Measurements from ENCODE around the gene CXCL13. TPM values are rescaled to one million over a fixed set of nuclear protein-coding genes. Genes with fewer than 3 reads are reported as not detected.

The CXCL13 gene
- total RNA-seq, 1 experiment from 2014 or later = not detected

DNA sequence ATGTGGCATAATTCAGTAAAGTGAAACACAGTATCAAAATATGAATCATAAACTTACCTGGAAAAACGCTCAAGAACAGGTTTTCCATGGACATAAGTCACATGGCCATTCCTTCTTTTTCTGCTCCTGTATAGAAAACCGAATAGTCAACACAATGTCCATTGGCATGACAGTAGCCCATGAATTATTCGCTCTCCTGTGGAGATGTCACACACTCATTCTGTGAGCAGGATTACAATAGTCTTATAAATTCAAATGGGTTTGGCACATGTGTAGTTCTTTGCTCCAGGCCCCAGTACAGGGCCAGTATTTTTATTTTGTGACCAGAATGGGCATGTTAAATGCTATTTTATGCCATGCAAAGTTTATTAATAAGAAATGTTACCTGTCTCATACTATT lies 15.1 kb upstream of the CXCL13 start:
- no peak for DNase-seq (ENCODE audit: low read depth in 1 of 2, low spot score in 2 of 2)
- H3K36me3 ChIP-seq = no peaks in the 10 kb centered on the region
- H3K4me1 ChIP-seq (replicated peaks) = peaks cover 6% of the 10 kb centered on the region; the same call in 1 of the 2 replicates
- H3K27me3 ChIP-seq (replicated peaks) = no peaks in the 10 kb centered on the region
- no peaks in the 10 kb centered on the region for H3K9me3 ChIP-seq (replicated peaks)
- H3K4me3 ChIP-seq = no peak overlapping the region
- no peak overlapping the region for H3K27ac ChIP-seq

DNA sequence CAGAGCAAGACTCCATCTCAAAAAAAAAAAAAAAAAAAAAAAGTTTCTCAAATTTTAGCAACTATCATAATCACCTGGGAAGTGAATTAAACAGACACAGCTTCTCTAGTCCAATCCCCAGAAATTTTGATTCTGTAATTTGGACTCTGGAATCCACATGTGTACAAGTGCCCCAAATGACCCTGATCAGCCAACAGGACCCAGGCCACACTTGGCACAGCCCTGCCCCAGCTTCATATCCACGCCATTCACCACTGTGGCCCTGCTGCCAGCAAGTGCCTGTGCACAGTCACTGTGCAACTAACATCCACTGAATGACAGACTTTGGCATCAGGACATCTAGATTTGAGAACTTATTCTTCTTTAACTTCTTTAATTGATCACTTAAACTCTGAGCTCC lies 14.1 kb upstream of the CXCL13 start:
- H3K27ac ChIP-seq = no peak overlapping the region
- H3K9me3 ChIP-seq (replicated peaks) = no peaks in the 10 kb centered on the region
- H3K4me1 ChIP-seq (replicated peaks) = peaks cover 4% of the 10 kb centered on the region; the same call in 1 of the 2 replicates
- 0 out of 2 replicates have a peak, but pooled peaks cover 3% of the 10 kb centered on the region for H3K27me3 ChIP-seq (replicated peaks)
- no peak overlapping the region for H3K4me3 ChIP-seq
- H3K36me3 ChIP-seq = no peaks in the 10 kb centered on the region
- no peak for DNase-seq (ENCODE audit: low read depth in 1 of 2, low spot score in 2 of 2)

DNA sequence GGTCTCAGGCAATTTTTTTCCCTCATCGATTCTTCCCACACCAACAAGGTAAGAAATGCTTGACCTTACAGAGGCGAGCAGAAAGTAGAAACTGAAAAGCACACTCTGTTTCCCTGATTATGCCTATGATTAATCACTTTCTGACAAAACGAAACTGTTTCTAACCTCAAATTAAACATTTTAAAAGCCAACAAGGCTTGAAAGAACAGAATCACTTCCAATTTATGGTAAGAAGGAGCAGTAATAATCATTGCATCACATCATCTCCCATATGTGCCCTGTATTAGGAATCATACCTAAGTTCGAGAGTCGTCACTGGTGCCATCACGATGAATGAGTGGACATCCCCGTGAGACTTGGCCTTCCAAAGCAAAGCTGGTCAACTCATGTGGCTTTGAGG lies 12.5 kb upstream of the CXCL13 start:
- no peaks in the 10 kb centered on the region for H3K9me3 ChIP-seq (replicated peaks)
- no peaks in the 10 kb centered on the region for H3K4me1 ChIP-seq (replicated peaks)
- H3K36me3 ChIP-seq = no peaks in the 10 kb centered on the region
- no peak for DNase-seq (ENCODE audit: low read depth in 1 of 2, low spot score in 2 of 2)
- no peak overlapping the region for H3K27ac ChIP-seq
- no peak overlapping the region for H3K4me3 ChIP-seq
- H3K27me3 ChIP-seq (replicated peaks) = 0 out of 2 replicates have a peak, but pooled peaks cover 3% of the 10 kb centered on the region

DNA sequence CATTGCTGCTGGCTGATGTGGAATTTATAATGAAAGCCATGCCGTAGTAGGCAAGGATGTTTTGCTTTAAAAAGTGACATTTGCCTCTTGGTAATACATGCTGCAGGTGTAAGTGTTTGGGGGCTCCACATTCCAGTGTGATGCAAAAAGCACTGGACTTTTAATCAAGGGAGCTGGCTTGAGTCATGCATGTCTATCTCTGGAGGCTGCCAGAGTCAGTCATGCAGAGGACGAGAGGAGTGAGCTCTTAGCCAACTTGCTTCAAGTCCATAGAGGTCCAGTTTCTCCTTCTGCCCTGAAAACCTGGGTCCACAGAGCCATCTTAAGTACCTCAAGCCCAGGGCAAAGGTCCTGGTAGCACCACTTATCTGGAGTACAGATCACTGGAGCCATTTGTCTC lies 11.6 kb upstream of the CXCL13 start:
- H3K4me3 ChIP-seq = no peak overlapping the region
- DNase-seq (ENCODE audit: low read depth in 1 of 2, low spot score in 2 of 2) = no peak
- H3K4me1 ChIP-seq (replicated peaks) = no peaks in the 10 kb centered on the region
- H3K36me3 ChIP-seq = no peaks in the 10 kb centered on the region
- H3K27me3 ChIP-seq (replicated peaks) = 0 out of 2 replicates have a peak, but pooled peaks cover 3% of the 10 kb centered on the region
- H3K27ac ChIP-seq = no peak overlapping the region
- no peaks in the 10 kb centered on the region for H3K9me3 ChIP-seq (replicated peaks)

DNA sequence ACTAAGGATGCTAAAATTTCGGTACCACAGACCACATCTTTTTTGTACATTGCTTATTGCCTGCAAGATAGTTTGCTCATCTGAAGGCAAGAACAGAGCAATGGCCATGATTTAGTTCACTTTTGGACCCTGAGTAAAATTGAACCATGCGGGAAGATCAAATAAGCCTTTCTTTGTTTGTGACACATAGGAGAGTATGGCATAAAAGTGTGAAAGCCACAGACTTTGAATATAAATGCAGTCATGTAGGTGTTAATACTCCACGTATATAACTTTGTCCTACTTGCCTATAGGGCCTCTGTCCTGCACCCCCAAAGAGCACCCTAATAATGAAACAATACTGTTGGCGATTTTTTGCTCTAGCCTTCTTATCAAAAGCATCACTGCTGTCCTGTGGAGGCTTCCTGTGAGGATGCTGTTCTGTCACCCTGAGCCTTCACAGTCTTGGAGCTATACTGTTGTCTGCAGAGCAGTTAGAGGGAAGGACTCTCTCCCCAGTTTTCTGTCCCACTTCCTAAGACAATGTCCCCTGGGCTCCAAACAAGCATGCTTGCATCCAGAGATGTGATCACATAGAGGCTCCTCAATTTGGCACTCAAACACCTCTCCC lies 10.2 kb upstream of the CXCL13 start:
- H3K9me3 ChIP-seq (replicated peaks) = no peaks in the 10 kb centered on the region
- H3K36me3 ChIP-seq = no peaks in the 10 kb centered on the region
- H3K27ac ChIP-seq = no peak overlapping the region
- H3K27me3 ChIP-seq (replicated peaks) = 0 out of 2 replicates have a peak, but pooled peaks cover 10% of the 10 kb centered on the region
- DNase-seq (ENCODE audit: low read depth in 1 of 2, low spot score in 2 of 2) = no peak
- no peaks in the 10 kb centered on the region for H3K4me1 ChIP-seq (replicated peaks)
- H3K4me3 ChIP-seq = no peak overlapping the region

DNA sequence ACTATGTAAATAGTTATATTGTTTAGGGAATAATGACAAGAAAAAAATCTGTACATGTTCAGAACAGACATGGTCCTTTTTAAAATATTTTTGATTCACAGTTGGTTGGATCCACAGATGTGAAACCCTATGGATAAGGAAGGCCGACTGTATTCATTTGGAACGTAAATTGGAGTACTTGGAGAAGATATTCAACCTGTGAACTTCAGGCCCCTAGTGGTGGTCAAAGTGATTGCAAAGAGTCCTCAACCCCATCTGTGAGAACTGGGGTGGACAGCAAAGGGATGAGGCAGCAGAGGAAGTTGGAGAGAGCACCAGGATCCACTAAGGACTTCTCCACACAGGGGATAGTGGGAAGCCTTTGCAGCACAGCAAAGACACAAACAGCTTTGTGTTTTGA lies 6.2 kb upstream of the CXCL13 start:
- peak; percentile 22 to 46 for DNase-seq (ENCODE audit: low read depth in 1 of 2, low spot score in 2 of 2)
- H3K27ac ChIP-seq = no peak overlapping the region
- H3K36me3 ChIP-seq = no peaks in the 10 kb centered on the region
- no peaks in the 10 kb centered on the region for H3K9me3 ChIP-seq (replicated peaks)
- H3K4me3 ChIP-seq = no peak overlapping the region
- peaks cover 28% of the 10 kb centered on the region for H3K27me3 ChIP-seq (replicated peaks)
- no peaks in the 10 kb centered on the region for H3K4me1 ChIP-seq (replicated peaks)

DNA sequence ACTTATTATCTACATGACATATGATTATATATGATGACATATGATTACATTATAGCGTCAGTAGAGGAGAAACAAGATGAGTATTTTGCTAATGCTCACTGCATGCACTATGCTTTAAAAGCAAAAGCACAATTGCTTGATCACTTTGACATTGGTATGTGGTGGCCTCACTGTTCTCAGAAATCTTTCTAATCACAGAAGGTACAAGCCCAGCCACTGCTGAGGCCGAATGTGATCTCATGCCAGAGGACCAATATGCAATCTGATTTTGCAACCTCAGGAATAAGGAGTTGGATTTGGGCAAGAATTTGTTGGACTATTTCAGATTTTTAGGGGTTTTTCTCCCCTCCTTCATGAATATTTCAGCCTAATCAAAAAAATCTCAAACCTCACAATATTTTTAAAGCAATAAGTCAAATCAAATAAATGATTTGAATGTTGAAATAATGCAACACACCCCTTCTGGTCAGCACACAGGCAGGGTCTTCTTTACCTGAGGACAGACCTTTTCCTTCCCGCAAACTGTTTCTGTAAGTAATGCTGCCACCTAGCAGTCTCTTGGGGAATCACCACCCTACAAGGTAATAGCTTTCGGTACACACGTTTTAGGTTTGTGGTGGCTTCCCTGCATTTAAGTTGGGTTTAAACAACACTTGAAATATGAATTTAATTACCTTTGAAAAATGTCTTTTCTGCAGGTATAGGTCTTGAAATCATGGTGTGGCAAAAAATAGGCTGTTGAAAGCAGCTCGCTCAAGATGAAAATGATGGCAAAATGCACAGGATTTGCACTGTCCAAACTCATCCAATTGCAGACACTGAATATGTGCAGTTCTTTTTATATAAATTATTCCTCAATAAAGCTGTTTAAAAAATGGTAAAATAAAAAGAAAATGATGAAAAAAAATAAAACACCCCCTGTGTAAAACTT lies 4.8 kb upstream of the CXCL13 start:
- DNase-seq (ENCODE audit: low read depth in 1 of 2, low spot score in 2 of 2) = peak in 1 of 2 experiments; percentile 33
- Histone ChIP-seq H3K36me3 (no peaks in the 10 kb centered on the region), H3K27ac (no peak overlapping the region), H3K4me1 (replicated peaks) (no peaks in the 10 kb centered on the region), H3K27me3 (replicated peaks) (peaks cover 29% of the 10 kb centered on the region), H3K9me3 (replicated peaks) (no peaks in the 10 kb centered on the region), H3K4me3 (no peak overlapping the region)

DNA sequence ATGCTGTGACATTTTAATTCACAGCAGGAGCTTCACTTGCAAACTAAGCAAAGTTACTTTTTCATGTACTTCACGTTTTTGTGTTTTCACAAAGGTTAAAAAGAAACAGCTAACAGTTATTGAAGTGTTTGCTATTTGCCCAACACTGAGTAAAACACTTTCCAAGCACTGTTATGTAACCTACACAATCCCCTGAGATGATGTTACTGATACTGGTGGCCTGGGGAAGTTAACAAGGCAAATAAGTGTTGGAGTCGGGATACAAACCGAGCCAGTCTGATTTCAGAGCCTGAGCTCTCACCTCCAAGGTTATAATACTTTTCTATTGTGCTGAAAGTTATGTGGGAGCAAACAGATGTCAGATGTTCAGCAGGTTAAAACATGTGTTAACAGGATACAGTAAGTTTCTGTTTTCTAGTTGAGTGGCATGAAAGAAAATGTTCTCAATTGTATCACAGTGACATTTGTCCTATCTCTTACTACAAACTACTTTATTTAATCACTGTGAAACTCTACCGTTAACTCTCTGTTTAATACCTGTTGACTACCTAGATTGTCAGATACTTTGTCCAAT lies 3.9 kb upstream of the CXCL13 start:
- H3K9me3 ChIP-seq (replicated peaks) = no peaks in the 10 kb centered on the region
- no peaks in the 10 kb centered on the region for H3K4me1 ChIP-seq (replicated peaks)
- peaks cover 33% of the 10 kb centered on the region for H3K27me3 ChIP-seq (replicated peaks)
- no peak overlapping the region for H3K27ac ChIP-seq
- DNase-seq (ENCODE audit: low read depth in 1 of 2, low spot score in 2 of 2) = no peak
- no peaks in the 10 kb centered on the region for H3K36me3 ChIP-seq
- H3K4me3 ChIP-seq = no peak overlapping the region

DNA sequence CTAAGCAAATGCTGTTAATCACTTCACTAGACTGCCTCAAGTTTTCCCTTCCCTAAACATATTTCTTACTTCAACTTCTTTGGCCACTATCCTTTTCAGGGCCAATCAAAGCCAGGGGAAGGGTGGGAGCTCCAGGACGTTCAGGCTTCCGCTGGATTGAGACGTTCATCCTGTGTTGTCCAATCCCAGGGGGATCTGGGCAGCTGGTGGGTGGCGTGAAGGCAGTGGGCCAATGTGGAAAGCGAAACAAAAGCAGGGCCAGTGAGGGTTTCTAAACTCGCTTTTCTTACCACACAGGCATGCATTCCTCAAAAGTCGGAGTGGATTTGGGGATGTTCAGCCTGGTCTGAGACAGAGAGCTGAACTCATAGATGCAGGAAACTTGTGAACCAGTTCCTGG lies 7.6 kb downstream of the CXCL13 start:
- H3K27me3 ChIP-seq (replicated peaks) = peaks cover 2% of the 10 kb centered on the region; the same call in 1 of the 2 replicates
- no peaks in the 10 kb centered on the region for H3K9me3 ChIP-seq (replicated peaks)
- H3K4me3 ChIP-seq = no peak overlapping the region
- no peaks in the 10 kb centered on the region for H3K36me3 ChIP-seq
- no peak for DNase-seq (ENCODE audit: low read depth in 1 of 2, low spot score in 2 of 2)
- H3K4me1 ChIP-seq (replicated peaks) = no peaks in the 10 kb centered on the region
- H3K27ac ChIP-seq = no peak overlapping the region

DNA sequence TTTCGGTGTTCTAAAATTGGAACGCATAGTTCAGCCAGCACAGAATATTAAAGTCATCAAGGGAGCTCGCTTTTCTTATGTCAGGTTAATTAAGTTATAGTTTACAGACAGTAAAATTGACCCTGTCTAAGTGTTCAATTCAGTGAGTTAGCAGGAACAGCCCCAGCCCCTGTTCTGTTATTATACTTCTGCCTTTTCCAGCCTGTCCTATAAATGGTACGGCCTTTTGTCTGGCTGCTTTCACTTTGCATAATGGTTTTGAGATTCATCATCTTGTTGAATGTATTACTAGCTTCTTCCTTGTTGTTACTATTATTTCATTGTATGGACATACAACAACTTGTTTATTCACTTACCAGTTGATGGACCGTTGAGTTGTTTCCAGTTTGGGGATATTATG lies 9.5 kb downstream of the CXCL13 start:
- no peak overlapping the region for H3K4me3 ChIP-seq
- H3K9me3 ChIP-seq (replicated peaks) = no peaks in the 10 kb centered on the region
- no peak for DNase-seq (ENCODE audit: low read depth in 1 of 2, low spot score in 2 of 2)
- H3K27me3 ChIP-seq (replicated peaks) = peaks cover 2% of the 10 kb centered on the region; the same call in 1 of the 2 replicates
- H3K27ac ChIP-seq = no peak overlapping the region
- no peaks in the 10 kb centered on the region for H3K36me3 ChIP-seq
- no peaks in the 10 kb centered on the region for H3K4me1 ChIP-seq (replicated peaks)

DNA sequence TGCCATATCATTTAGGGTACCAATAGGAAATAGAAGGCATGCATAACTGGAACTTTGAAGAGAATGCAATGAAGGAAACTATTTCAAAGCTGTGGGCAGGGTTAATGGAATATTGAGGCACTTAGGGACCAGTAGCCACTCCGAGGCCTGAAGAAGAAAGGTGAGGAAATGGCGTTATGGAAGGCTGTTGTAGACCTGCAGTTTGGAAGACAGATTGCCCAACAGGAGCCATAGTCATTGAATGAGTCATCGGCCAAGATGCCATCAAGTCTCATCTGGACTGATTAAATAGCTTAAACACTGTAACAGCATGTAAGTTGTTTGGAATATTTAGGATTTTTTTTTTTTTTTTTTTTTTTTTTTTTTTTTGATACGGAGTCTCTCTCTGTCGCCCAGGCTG lies 11.6 kb downstream of the CXCL13 start:
- Histone ChIP-seq H3K4me1 (replicated peaks) (no peaks in the 10 kb centered on the region), H3K4me3 (no peak overlapping the region), H3K36me3 (no peaks in the 10 kb centered on the region), H3K9me3 (replicated peaks) (no peaks in the 10 kb centered on the region), H3K27ac (no peak overlapping the region), H3K27me3 (replicated peaks) (peaks cover 4% of the 10 kb centered on the region)
- DNase-seq (ENCODE audit: low read depth in 1 of 2, low spot score in 2 of 2) = no peak

DNA sequence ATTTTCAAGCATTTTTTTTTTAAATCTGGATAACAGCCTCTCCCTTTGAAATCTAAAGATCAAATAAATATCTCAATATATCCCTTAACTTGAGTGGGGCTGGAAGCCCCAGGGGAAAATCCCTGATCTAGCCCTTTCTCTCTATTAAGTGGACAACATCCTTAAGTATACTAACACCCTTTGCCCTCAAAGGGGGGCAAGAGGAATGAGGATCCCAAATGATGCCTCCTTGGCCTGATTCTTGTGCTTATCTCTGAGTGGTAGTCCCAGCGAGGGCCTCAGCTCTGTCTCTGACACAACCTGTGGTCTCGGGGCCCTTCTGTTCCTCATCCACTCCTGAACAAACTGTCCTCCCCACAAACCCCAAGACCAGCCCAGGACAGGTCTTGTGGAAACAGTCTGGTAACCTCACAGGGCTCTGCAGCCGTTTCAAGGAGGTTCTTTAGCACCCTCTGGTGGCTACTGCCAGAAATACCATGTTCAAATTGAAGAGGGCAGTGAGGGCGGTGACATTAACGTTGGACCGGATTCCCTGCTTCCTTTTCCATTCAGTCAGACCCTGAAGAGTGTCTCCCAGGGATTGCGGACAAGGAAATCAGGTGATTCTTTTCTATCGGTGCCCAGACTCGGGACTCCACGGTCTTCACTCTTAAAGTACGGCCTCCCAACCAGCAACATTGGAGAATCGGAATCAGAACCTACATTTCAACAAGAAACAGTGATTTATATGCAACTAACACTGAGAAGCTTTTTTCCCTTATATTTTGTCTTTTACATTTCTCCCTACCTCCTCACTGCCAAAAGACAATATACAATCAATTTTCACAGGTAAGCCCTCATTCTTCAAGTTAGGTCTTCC lies 13.0 kb downstream of the CXCL13 start:
- no peaks in the 10 kb centered on the region for H3K9me3 ChIP-seq (replicated peaks)
- peak; percentile 57 to 64 for DNase-seq (ENCODE audit: low read depth in 1 of 2, low spot score in 2 of 2)
- H3K4me3 ChIP-seq = no peak overlapping the region
- no peak overlapping the region for H3K27ac ChIP-seq
- H3K4me1 ChIP-seq (replicated peaks) = no peaks in the 10 kb centered on the region
- H3K27me3 ChIP-seq (replicated peaks) = peaks cover 4% of the 10 kb centered on the region
- H3K36me3 ChIP-seq = no peaks in the 10 kb centered on the region

DNA sequence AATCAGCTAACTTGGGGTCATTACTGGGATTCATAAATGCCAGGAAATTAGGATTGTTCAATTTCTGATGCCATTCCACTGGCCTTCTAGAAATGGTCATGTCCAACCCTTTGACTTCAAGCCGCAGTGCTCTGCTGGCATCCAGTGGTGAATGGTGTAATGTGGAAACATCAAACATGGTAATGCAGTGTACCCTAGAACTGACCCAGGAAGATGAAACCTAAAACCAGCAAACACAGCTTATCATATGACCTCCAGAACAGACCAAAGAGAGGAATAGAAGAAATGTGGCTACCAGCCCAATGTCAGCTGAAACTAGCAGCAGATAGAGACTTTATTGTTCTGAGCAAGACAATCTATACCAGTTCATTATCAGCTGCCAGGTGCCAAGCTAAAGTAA lies 13.8 kb downstream of the CXCL13 start:
- Histone ChIP-seq H3K4me1 (replicated peaks) (no peaks in the 10 kb centered on the region), H3K27me3 (replicated peaks) (peaks cover 4% of the 10 kb centered on the region), H3K9me3 (replicated peaks) (no peaks in the 10 kb centered on the region), H3K4me3 (no peak overlapping the region), H3K27ac (no peak overlapping the region), H3K36me3 (no peaks in the 10 kb centered on the region)
- no peak for DNase-seq (ENCODE audit: low read depth in 1 of 2, low spot score in 2 of 2)

Measured in SJSA1 (cell line).